HFF-Myc (cell line): ENCODE results near the gene ARHGAP45.

Source experiments
- DNase-seq: peaks from one replicate; pipeline ENCODE4 v3.0.0-alpha.2; 2011; ENCODE audit warnings: low read depth; ENCODE audit errors: extremely low read depth
- H3K4me3 ChIP-seq: replicated peaks from 2 replicates; pipeline ENCODE4 v1.5.1; 2011; ENCODE audit warnings: low read depth, mild to moderate bottlenecking, control low read depth, low read length
- CTCF ChIP-seq: IDR thresholded peaks from 2 replicates; pipeline ENCODE4 v1.5.1; 2012; ENCODE audit warnings: mild to moderate bottlenecking, low read depth, low read length, control low read depth; ENCODE audit errors: missing control alignments

Gene ARHGAP45

GRCh38 chr19:1135454-1135853, 68.5 kb downstream of the ARHGAP45 start:
- no peak for DNase-seq
- no peak overlapping the region for H3K4me3 ChIP-seq
- no peak for TF ChIP-seq CTCF

GRCh38 chr19:1136201-1136600, 69.2 kb downstream of the ARHGAP45 start:
- H3K4me3 ChIP-seq: no peak overlapping the region
- TF ChIP-seq CTCF: no peak
- no peak for DNase-seq
